GM23338 (cell line): ENCODE measurements around the gene SDR42E2. TPM values are rescaled to one million over a fixed set of nuclear protein-coding genes. Genes with fewer than 3 reads are reported as not detected.
"Not testable (repeated sequence)": the region's sequence is repeated elsewhere in the genome, so short reads cannot be mapped to it uniquely, and the experiment has no call there.

ENCODE experiments used
- ATAC-seq: fragments of 200-7000 bp; cut with Tn5 transposase; 3 replicates; pipeline ENCODE4 v1.9.1; 2020
- DNase-seq: peaks from one replicate; pipeline ENCODE4 v3.0.0-alpha.2; 2015; ENCODE audit warnings: low spot score
- H2AFZ ChIP-seq: fragments of 200-600 bp; sonication (generic); 2 replicates; pipeline ENCODE4 v1.8.0; 2016; ENCODE audit warnings: antibody characterized with exemption, mild to moderate bottlenecking, moderate library complexity
- H3F3A ChIP-seq: fragments of 200-600 bp; sonication (generic); replicated peaks from 2 replicates; pipeline ENCODE4 v1.8.0; 2017; ENCODE audit warnings: antibody characterized with exemption, mixed run types, low read depth
- H3K27ac ChIP-seq: fragments of 200-600 bp; sonication (generic); 2 replicates; pipeline ENCODE4 v1.6.1; 2016; ENCODE audit warnings: low read depth
- H3K27me3 ChIP-seq: fragments of 200-600 bp; sonication (generic); 2 replicates; pipeline ENCODE4 v1.8.0; 2016; ENCODE audit warnings: mild to moderate bottlenecking, mixed run types, moderate library complexity; ENCODE audit not compliant: insufficient read depth
- H3K36me3 ChIP-seq: fragments of 200-600 bp; sonication (generic); 2 replicates; pipeline ENCODE4 v1.8.0; 2016; ENCODE audit warnings: mild to moderate bottlenecking; ENCODE audit not compliant: insufficient read depth
- H3K4me1 ChIP-seq: fragments of 200-600 bp; sonication (generic); 2 replicates; pipeline ENCODE4 v1.8.0; 2016; ENCODE audit warnings: mild to moderate bottlenecking, moderate library complexity; ENCODE audit not compliant: insufficient read depth
- H3K4me2 ChIP-seq: fragments of 200-600 bp; sonication (generic); 2 replicates; pipeline ENCODE4 v1.7.1; 2017; ENCODE audit warnings: mixed run types
- H3K4me3 ChIP-seq: fragments of 200-600 bp; sonication (generic); 2 replicates; pipeline ENCODE4 v1.6.1; 2016; ENCODE audit warnings: mixed run types
- H3K79me2 ChIP-seq: fragments of 200-600 bp; sonication (generic); replicated peaks from 2 replicates; pipeline ENCODE4 v1.8.0; 2017; ENCODE audit warnings: mild to moderate bottlenecking; ENCODE audit not compliant: insufficient read depth
- H3K9me2 ChIP-seq: fragments of 200-600 bp; sonication (generic); 2 replicates; pipeline ENCODE4 v1.8.0; 2017; ENCODE audit not compliant: insufficient read depth
- H4K20me1 ChIP-seq: fragments of 200-600 bp; sonication (generic); replicated peaks from 2 replicates; pipeline ENCODE4 v1.8.0; 2017; ENCODE audit warnings: mild to moderate bottlenecking; ENCODE audit not compliant: insufficient read depth
- H3K27ac Mint-ChIP-seq: 2 replicates; pipeline ENCODE4 v1.8.0; 2020; ENCODE audit warnings: inconsistent platforms, mild to moderate bottlenecking, moderate library complexity, mixed read lengths
- H3K27me3 Mint-ChIP-seq: 3 replicates; pipeline ENCODE4 v1.8.0; 2022; ENCODE audit warnings: low read depth, mild to moderate bottlenecking, moderate library complexity, mixed read lengths, inconsistent platforms; ENCODE audit not compliant: insufficient read depth, poor library complexity
- H3K36me3 Mint-ChIP-seq: 3 replicates; pipeline ENCODE4 v1.8.0; 2021; ENCODE audit warnings: low read depth, mild to moderate bottlenecking, inconsistent platforms, moderate library complexity, mixed read lengths
- H3K4me1 Mint-ChIP-seq: 3 replicates; pipeline ENCODE4 v1.8.0; 2020; ENCODE audit warnings: mild to moderate bottlenecking, inconsistent platforms, mixed read lengths
- H3K4me3 Mint-ChIP-seq: 3 replicates; pipeline ENCODE4 v1.8.0; 2021; ENCODE audit warnings: moderate library complexity, mild to moderate bottlenecking, inconsistent platforms, mixed read lengths
- H3K9me3 Mint-ChIP-seq: 3 replicates; pipeline ENCODE4 v1.8.0; 2020; ENCODE audit warnings: moderate library complexity, mild to moderate bottlenecking, inconsistent platforms, mixed read lengths
- CREB1 ChIP-seq: fragments of 250-450 bp; sonication (Bioruptor Pico); IDR thresholded peaks from 2 replicates; pipeline ENCODE4 v1.5.0; 2020; ENCODE audit warnings: low read depth, mild to moderate bottlenecking, moderate library complexity
- CTCF ChIP-seq, 2 experiments: fragments of 200-600 bp in 1 of 2; sonication (generic) in 1 of 2; conservative IDR thresholded peaks; 2 replicates each; pipeline versions ENCODE4 v1.5.1 to v1.6.1; 2016 to 2017; ENCODE audit warnings: antibody characterized with exemption in 2 of 2, low read depth in 2 of 2, mild to moderate bottlenecking in 2 of 2, moderate library complexity in 1 of 2
- ETS1 ChIP-seq: IDR thresholded peaks from 2 replicates; pipeline ENCODE4 v1.6.1; 2016; ENCODE audit warnings: antibody characterized with exemption
- JUNB ChIP-seq: IDR thresholded peaks from one replicate; pipeline ENCODE4 v1.6.1; 2016; ENCODE audit warnings: antibody characterized with exemption; ENCODE audit not compliant: unreplicated experiment
- POLR2AphosphoS5 ChIP-seq: IDR thresholded peaks from 2 replicates; pipeline ENCODE4 v1.6.1; 2016; ENCODE audit warnings: antibody characterized with exemption, low read depth
- STAT1 ChIP-seq: IDR thresholded peaks from one replicate; pipeline ENCODE4 v1.6.1; 2016; ENCODE audit warnings: antibody characterized with exemption; ENCODE audit not compliant: unreplicated experiment
- polyA plus RNA-seq: library from polyadenylated mRNA; unstranded; fragments of >200 nt; fragmentation: Nextera tagmentation; extraction: Ambion mirVana; gene quantifications from 2 replicates; pipeline ENCODE4 v1.2.1, GENCODE V29; 2016
- total RNA-seq: library from RNA; depleted of rRNA; stranded (reverse); fragments of >200 nt; shearing (Covaris generic); gene quantifications from 2 replicates; pipeline ENCODE4 v1.2.3, GENCODE V29; 2014

SDR42E2 gene
- total and polyA plus RNA-seq, 2 experiments from 2014 or later: 0.15 TPM; not detected in 1

- TF ChIP-seq ETS1: no peak
Measured at GRCh38 chr16:22126037-22126558, 36.2 kb upstream of the SDR42E2 start (continued).

GRCh38 chr16:22128537-22128936 lies 33.8 kb upstream of the SDR42E2 start:
- not testable (repeated sequence) for H3K4me1 ChIP-seq, H4K20me1 ChIP-seq, H3K27ac Mint-ChIP-seq, H3K27me3 ChIP-seq, H3K79me2 ChIP-seq, H3K27ac ChIP-seq, H3K36me3 ChIP-seq, H3K4me1 Mint-ChIP-seq, H3K36me3 Mint-ChIP-seq, H3K27me3 Mint-ChIP-seq, H3K4me3 ChIP-seq, H3K9me2 ChIP-seq, H3K4me3 Mint-ChIP-seq, DNase-seq, H3K9me3 Mint-ChIP-seq, H2AFZ ChIP-seq, H3F3A ChIP-seq, H3K4me2 ChIP-seq, ATAC-seq

GRCh38 chr16:22130528-22130927 lies 31.8 kb upstream of the SDR42E2 start:
- no peaks in the 10 kb centered on the region for H3K36me3 Mint-ChIP-seq
- peaks cover 2% of the 10 kb centered on the region for H3K27me3 Mint-ChIP-seq
- no peak overlapping the region for H3K4me3 ChIP-seq

GRCh38 chr16:22132801-22133200 lies 29.5 kb upstream of the SDR42E2 start:
- Histone ChIP-seq H3K27me3 (no peaks in the 10 kb centered on the region), H3F3A (no peaks in the 10 kb centered on the region), H3K4me1 (no peaks in the 10 kb centered on the region), H3K9me2 (no peaks in the 10 kb centered on the region), H3K4me2 (no peak overlapping the region), H2AFZ (no peak overlapping the region), H3K4me3 (no peak overlapping the region), H3K79me2 (no peaks in the 10 kb centered on the region), H3K36me3 (no peaks in the 10 kb centered on the region), H3K27ac (no peak overlapping the region), H4K20me1 (no peaks in the 10 kb centered on the region)
- Mint-ChIP-seq H3K27ac (no peak overlapping the region), H3K4me1 (peaks cover 7% of the 10 kb centered on the region), H3K9me3 (no peaks in the 10 kb centered on the region), H3K36me3 (no peaks in the 10 kb centered on the region), H3K27me3 (peaks cover 2% of the 10 kb centered on the region), H3K4me3 (no peak overlapping the region)
- no peak for ATAC-seq
- DNase-seq: no peak
- TF ChIP-seq CTCF (conservative IDR thresholded peaks at IDR 0.05; ENCODE audit: low read depth in 2 of 2): no peak
- no peak for TF ChIP-seq CREB1
- no peak for TF ChIP-seq STAT1
- no peak for TF ChIP-seq POLR2AphosphoS5
- no peak for TF ChIP-seq JUNB
- TF ChIP-seq ETS1: no peak

More at GRCh38 chr16:22130528-22130927, 31.8 kb upstream of the SDR42E2 start:
- H3K9me3 Mint-ChIP-seq: no peaks in the 10 kb centered on the region
- no peaks in the 10 kb centered on the region for H3K4me1 Mint-ChIP-seq
- ATAC-seq (no peak), DNase-seq (no peak)
- no peak overlapping the region for H3K27ac Mint-ChIP-seq
- Histone ChIP-seq H3K4me1 (no peaks in the 10 kb centered on the region), H3F3A (no peaks in the 10 kb centered on the region), H3K27ac (no peak overlapping the region), H3K4me2 (no peak overlapping the region), H2AFZ (no peak overlapping the region), H4K20me1 (no peaks in the 10 kb centered on the region), H3K79me2 (no peaks in the 10 kb centered on the region), H3K36me3 (no peaks in the 10 kb centered on the region), H3K27me3 (no peaks in the 10 kb centered on the region), H3K9me2 (no peaks in the 10 kb centered on the region)
- H3K4me3 Mint-ChIP-seq: no peak overlapping the region
- TF ChIP-seq CTCF (conservative IDR thresholded peaks at IDR 0.05; ENCODE audit: low read depth in 2 of 2): no peak
